Heart right ventricle (tissue), 16 donors: ENCODE results near the gene NRN1. TPM values are rescaled to one million over a fixed set of nuclear protein-coding genes. Genes with fewer than 3 reads are reported as not detected.
"Not testable (repeated sequence)": the region's sequence is repeated elsewhere in the genome, so short reads cannot be mapped to it uniquely, and the experiment has no call there.

Experiments used
- ATAC-seq, 8 donors: fragments of 200-7000 bp; cut with Tn5 transposase; one replicate each; pipeline ENCODE4 v1.9.1; 2020; ENCODE audit warnings: mild to moderate bottlenecking in 8 of 8, moderate library complexity in 8 of 8, moderate number of reproducible peaks in 1 of 8
- DNase-seq, 2 donors: peaks; one replicate each; pipeline ENCODE4 v3.0.0-alpha.2; 2020
- H3K27ac ChIP-seq, 10 donors: fragments of 200-600 bp; sonication (generic) in 2 of 10; one replicate each; pipeline versions ENCODE4 v1.5.0 to v1.8.0; 2020 to 2022; ENCODE audit warnings: mild to moderate bottlenecking in 3 of 10
- H3K27me3 ChIP-seq, 7 donors: fragments of 200-600 bp; one replicate each; pipeline ENCODE4 v1.8.0; 2021 to 2022; ENCODE audit warnings: mild to moderate bottlenecking in 2 of 7
- H3K36me3 ChIP-seq, 9 donors: fragments of 200-600 bp; sonication (generic) in 1 of 9; one replicate each; pipeline versions ENCODE4 v1.5.0 to v1.8.0; 2020 to 2022; ENCODE audit warnings: mild to moderate bottlenecking in 2 of 9
- H3K4me1 ChIP-seq, 9 donors: fragments of 200-600 bp; sonication (generic) in 1 of 9; one replicate each; pipeline versions ENCODE4 v1.5.0 to v1.8.0; 2020 to 2022; ENCODE audit warnings: mild to moderate bottlenecking in 4 of 9
- H3K4me3 ChIP-seq, 10 donors: fragments of 200-600 bp; sonication (generic) in 2 of 10; one replicate each; pipeline versions ENCODE4 v1.5.0 to v1.8.0; 2020 to 2022; ENCODE audit warnings: mild to moderate bottlenecking in 7 of 10, moderate library complexity in 2 of 10
- H3K9me3 ChIP-seq, 11 donors: fragments of 200-600 bp in 10 of 11; sonication (generic) in 2 of 11; one replicate each; pipeline versions ENCODE4 v1.5.0 to v1.8.0; 2013 to 2022; ENCODE audit warnings: mild to moderate bottlenecking in 2 of 11, control low read depth in 1 of 11, moderate library complexity in 1 of 11
- CTCF ChIP-seq, 9 donors: fragments of 200-600 bp; sonication (generic) in 2 of 9; IDR thresholded peaks; one replicate each; pipeline versions ENCODE4 v1.5.0 to v1.8.0; 2021 to 2022; ENCODE audit warnings: antibody characterized with exemption in 9 of 9, mild to moderate bottlenecking in 5 of 9, moderate library complexity in 1 of 9
- WGBS, 2 donors: extraction: QIAGEN DNeasy Blood & Tissue Kit; methylation state at CpG; one replicate each; pipeline ENCODE4 v1.1.7; 2013; ENCODE audit warnings: inconsistent platforms in 1 of 2; 5-methylcytosine and 5-hydroxymethylcytosine counted together
- intact Hi-C, 10 donors: fragments of 100-400 bp; cut with DNase I; formaldehyde crosslinking; loops; one replicate each; pipeline versions ENCODE4 v1.11.1 to v1.14.2; 2022
- polyA plus RNA-seq, 2 donors: library from polyadenylated mRNA; stranded (reverse); fragments of 200-250 nt; gene quantifications; one replicate each; pipeline ENCODE4 v1.2.3, GENCODE V29; 2013
- total RNA-seq, 10 donors: library from RNA; stranded (reverse); fragmentation: NEBNext Ultra II Directional in 3 of 10; extraction: Animal tissue kit (Norgen Biotek cat#: 25700) in 3 of 10; gene quantifications; one replicate each; pipeline versions ENCODE4 v1.2.1 to v1.2.4, GENCODE V29; 2021 to 2023
- donor health status: Arrhythmogenic right ventricular cardiomyopathy.
- donor health status: ischemic (EF 13 %, LVEDD 7.1; RV severe dilation, severe dysfunction).
- donor health status: healthy with polysubstance abuse.
- donor health status: DM: no; HTN: yes; CAD: no.
- donor health status: DM: no; HTN: no; CAD: no.
- donor health status: ischemic (EF 25% LVEDD 6.9; RV normal size, moderate dysfunction).
- donor health status: ischemic (EF 25% LVEDD 5.7; RV mildly dilated, moderate dysfunction).
- donor health status: healthy.
- donor health status: DM: yes; HTN: yes; CAD: no.
- donor health status: Ischemic cardiomyopathy.
- donor health status: ischemic (EF 35%, LVEDD 5.7; RV mildly dilated, moderate dysfunction).
- donor health status: nonischemic (EF 11% LVEDD 7.7; RV severe dilation, severe dysfunction).
- donor health status: DM: yes; HTN: yes; CAD: no.
- donor health status: PGD.
- donor health status: ischemic (EF 29% LVEDD 5.4; RV normal size, mild dysfunction).
- donor health status: nonischemic (EF 23%, LVEDD 6.1; RV moderate dilation, normal function).

NRN1 gene
- total and polyA plus RNA-seq, 12 donors, result 7.1 to 24.4 (median 12.7) TPM

DNA sequence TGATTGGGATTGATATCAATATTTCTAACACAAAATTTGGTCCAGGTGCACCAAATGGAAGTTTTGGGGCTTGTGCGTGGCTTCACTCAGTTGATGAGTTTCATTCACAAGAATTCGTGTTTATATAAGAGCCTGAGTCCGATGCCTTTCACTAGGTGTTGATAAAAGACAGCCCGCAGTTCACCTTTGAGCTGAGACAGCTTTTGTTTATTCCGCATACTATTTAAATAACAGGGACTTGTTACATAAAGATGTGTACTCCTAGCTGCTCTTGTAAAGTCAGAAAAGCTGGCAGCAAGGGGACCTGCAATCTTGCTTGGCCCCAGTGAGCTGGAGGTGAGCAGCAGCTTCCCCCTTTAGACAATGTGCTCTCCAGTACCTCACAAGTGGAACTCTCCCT, 19.0 kb upstream of the NRN1 start:
- ATAC-seq (no peak), DNase-seq (no peak)
- TF ChIP-seq CTCF (IDR thresholded peaks at IDR 0.05), result no peak
- Histone ChIP-seq H3K4me1 (peaks cover 0 to 25% (median 6%) of the 10 kb centered on the region in 9 donors), H3K27ac (peak overlapping the region in 9 of 10 donors; percentile 30 to 87 (median 76)), H3K36me3 (no peaks in the 10 kb centered on the region), H3K9me3 (no peaks in the 10 kb centered on the region), H3K27me3 (peaks cover 0 to 34% (median 6%) of the 10 kb centered on the region in 7 donors), H3K4me3 (no peak overlapping the region)
- intact Hi-C loops, result no loop called here
- 73 to 79% methylated on average over 5 of the region's 5 CpGs for WGBS, 2 donors

- Histone ChIP-seq H3K4me1 (peaks cover 0 to 25% (median 6%) of the 10 kb centered on the region in 9 donors), H3K36me3 (no peaks in the 10 kb centered on the region), H3K27ac (peak overlapping the region in 2 of 10 donors; percentile 84 to 87), H3K9me3 (no peaks in the 10 kb centered on the region), H3K4me3 (no peak overlapping the region), H3K27me3 (peaks cover 0 to 47% (median 8%) of the 10 kb centered on the region in 7 donors)
- intact Hi-C loops, result no loop called here
- no peak for ATAC-seq
- TF ChIP-seq CTCF (IDR thresholded peaks at IDR 0.05), result no peak
- WGBS, 2 donors, result 77 to 82% methylated on average over 5 of the region's 5 CpGs
- no peak for DNase-seq
These were observed 17.5 kb upstream of the NRN1 start for GRCh38 chr6:6024220-6024619.

DNA sequence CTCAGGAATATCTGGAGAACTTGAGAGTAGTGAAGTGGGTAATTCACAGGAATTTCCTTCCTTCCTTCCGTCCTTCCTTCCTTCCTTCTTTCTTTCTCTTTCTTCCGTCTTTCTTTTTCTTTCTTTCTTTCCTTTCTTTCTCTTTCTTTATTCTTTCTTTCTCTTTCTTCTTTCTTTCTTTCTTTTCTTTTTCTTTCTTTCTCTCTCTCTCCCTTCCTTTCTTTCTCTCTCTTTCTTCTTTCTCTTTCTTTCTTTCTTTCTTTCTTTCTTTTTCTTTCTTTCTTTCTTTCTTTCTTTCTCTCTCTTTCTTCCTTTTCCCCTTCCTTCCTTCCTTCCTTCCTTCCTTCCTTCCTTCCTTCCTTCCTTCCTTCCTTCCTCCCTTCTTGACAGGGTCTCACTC, 16.1 kb upstream of the NRN1 start:
- ATAC-seq, intact Hi-C loops, H3K4me3 ChIP-seq, DNase-seq, H3K36me3 ChIP-seq, H3K9me3 ChIP-seq, H3K27ac ChIP-seq: not testable (repeated sequence)
- 68 to 72% methylated on average over 2 of the region's 2 CpGs for WGBS, 2 donors
- Histone ChIP-seq H3K27me3 (peaks cover 0 to 61% (median 16%) of the 10 kb centered on the region in 7 donors), H3K4me1 (peaks cover 0 to 25% (median 6%) of the 10 kb centered on the region in 9 donors)

DNA sequence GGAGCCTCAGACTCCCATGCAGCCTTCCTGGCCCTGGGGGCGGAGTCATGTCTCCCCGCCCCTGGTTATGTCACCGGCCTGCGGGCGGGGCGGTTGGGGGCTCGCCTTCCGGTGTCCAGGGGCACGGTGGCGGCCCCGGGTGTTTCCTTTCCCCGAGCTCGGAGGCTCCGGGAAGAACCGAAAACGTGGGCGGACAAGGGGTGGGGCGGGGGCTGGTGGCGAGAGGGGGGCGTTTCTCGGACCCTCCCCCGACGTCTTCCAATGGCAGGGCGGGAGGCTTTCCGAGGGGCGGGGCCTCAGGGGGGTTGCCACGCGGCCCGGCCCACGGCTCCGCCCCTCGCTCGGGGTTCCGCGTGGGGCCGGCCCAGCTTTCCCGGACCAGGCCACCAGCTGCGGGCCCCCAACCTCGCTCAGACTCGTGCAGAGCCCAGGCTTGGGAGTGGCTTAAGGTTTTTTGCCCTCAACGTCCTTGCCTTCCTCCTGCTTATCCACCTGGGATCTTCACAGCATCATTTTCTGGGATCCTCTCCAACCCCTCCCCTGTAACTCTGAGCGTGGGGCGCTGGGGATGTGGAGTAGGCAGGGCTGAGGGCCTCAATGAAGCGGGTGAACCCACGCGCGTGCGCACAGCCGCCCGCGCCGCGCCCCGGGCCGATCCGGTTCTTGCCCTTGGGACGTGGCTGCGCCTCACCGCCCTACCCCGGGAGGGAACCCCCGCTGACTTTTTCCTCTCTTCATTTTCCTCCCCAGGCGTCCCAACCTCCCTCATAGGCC, 2.1 kb upstream of the NRN1 start:
- H3K27ac ChIP-seq, result peak overlapping the region; percentile 6 to 91 (median 78)
- intact Hi-C loops, result loop anchor here in 1 of 10 donors (10.0 kb wide), 1 partner anchor 656 kb away; no protein-coding TSS in a partner anchor
- ATAC-seq, result peak; percentile 75 to 91 (median 88)

More for the DNA sequence above, 2.1 kb upstream of the NRN1 start:
- Histone ChIP-seq H3K4me3 (peak overlapping the region; percentile 10 to 67 (median 56)), H3K27me3 (peaks cover 19 to 99% (median 84%) of the 10 kb centered on the region in 7 donors), H3K4me1 (peaks cover 4 to 53% (median 28%) of the 10 kb centered on the region in 9 donors), H3K9me3 (no peaks in the 10 kb centered on the region), H3K36me3 (no peaks in the 10 kb centered on the region)
- peak; percentile 73 to 76 for DNase-seq
- 2% methylated on average over 53 to 62 of the region's 62 CpGs for WGBS, 2 donors
- TF ChIP-seq CTCF (IDR thresholded peaks at IDR 0.05), result no peak
